ENCODE results near the gene ZSCAN2. TPM values are rescaled to one million over a fixed set of nuclear protein-coding genes. Genes with fewer than 3 reads are reported as not detected.
"Not testable (repeated sequence)": the region's sequence is repeated elsewhere in the genome, so short reads cannot be mapped to it uniquely, and the experiment has no call there.

Gene ZSCAN2
- total RNA-seq, 4 donors from 2014 or later = 1.1 to 55.9 (median 8.1) TPM

GRCh38 chr15:84633311-84634227, 32.8 kb downstream of the ZSCAN2 start:
- no peaks in the 10 kb centered on the region for H3K27me3 ChIP-seq
- H3K36me3 ChIP-seq = peaks cover 0 to 7% (median 2%) of the 10 kb centered on the region in 4 donors
- peak overlapping the region; percentile 90 to 97 (median 94) for H3K27ac ChIP-seq
- 1% methylated on average over 67 of the region's 105 CpGs; no CpG with 5 or more reads in 1 of the 2 donors for WGBS, 2 donors (ENCODE audit: low coverage in 1 of 2)
- peaks cover 18 to 41% (median 27%) of the 10 kb centered on the region in 4 donors for H3K4me1 ChIP-seq
- intact Hi-C loops (cut with DNase I; ENCODE audit: low total_unique reads) (no loop called here), in situ Hi-C loops (cut with MboI; ENCODE audit: low pct_ligation_motif_present in 1 of 4, low pct_unique_long_range_greater_than_20kb in 1 of 4, low sequenced_read_pairs in 3 of 4) (no loop called here)
- peak; percentile 79 for DNase-seq
- peak overlapping the region; percentile 19 to 70 (median 56) for H3K4me3 ChIP-seq
- no peaks in the 10 kb centered on the region for H3K9me3 ChIP-seq
- TF ChIP-seq POLR2A (IDR thresholded peaks at IDR 0.05) (peak; percentile 69), CTCF (IDR thresholded peaks at IDR 0.05) (no peak), EP300 (IDR thresholded peaks at IDR 0.05; ENCODE audit: low read depth) (no peak), POLR2AphosphoS5 (IDR thresholded peaks at IDR 0.05) (peak; percentile 33 to 41 (median 40))

GRCh38 chr15:84634228-84634837, 33.5 kb downstream of the ZSCAN2 start:
- no peak for DNase-seq
- Histone ChIP-seq H3K27me3 (no peaks in the 10 kb centered on the region), H3K9me3 (no peaks in the 10 kb centered on the region), H3K36me3 (peaks cover 0 to 12% (median 2%) of the 10 kb centered on the region in 4 donors), H3K27ac (peak overlapping the region; percentile 90 to 97 (median 94)), H3K4me1 (peaks cover 18 to 41% (median 27%) of the 10 kb centered on the region in 4 donors), H3K4me3 (peak overlapping the region; percentile 19 to 70 (median 56))
- in situ Hi-C loops (cut with MboI; ENCODE audit: low pct_ligation_motif_present in 1 of 4, low pct_unique_long_range_greater_than_20kb in 1 of 4, low sequenced_read_pairs in 3 of 4) = no loop called here
- TF ChIP-seq CTCF (IDR thresholded peaks at IDR 0.05) = no peak
- TF ChIP-seq POLR2A (IDR thresholded peaks at IDR 0.05) = no peak
- TF ChIP-seq EP300 (IDR thresholded peaks at IDR 0.05; ENCODE audit: low read depth) = no peak
- TF ChIP-seq POLR2AphosphoS5 (IDR thresholded peaks at IDR 0.05) = no peak
- intact Hi-C loops (cut with DNase I; ENCODE audit: low total_unique reads) = no loop called here
- 29 to 62% methylated on average over 9 to 23 of the region's 23 CpGs for WGBS, 2 donors (ENCODE audit: low coverage in 1 of 2)

- in situ Hi-C loops (cut with MboI; ENCODE audit: low pct_ligation_motif_present in 1 of 4, low pct_unique_long_range_greater_than_20kb in 1 of 4, low sequenced_read_pairs in 3 of 4) = no loop called here
- 69 to 72% methylated on average over 3 of the region's 3 CpGs for WGBS, 2 donors (ENCODE audit: low coverage in 1 of 2)
- TF ChIP-seq EP300 (IDR thresholded peaks at IDR 0.05; ENCODE audit: low read depth) = no peak
- TF ChIP-seq CTCF (IDR thresholded peaks at IDR 0.05) = no peak
- TF ChIP-seq POLR2AphosphoS5 (IDR thresholded peaks at IDR 0.05) = no peak
- TF ChIP-seq POLR2A (IDR thresholded peaks at IDR 0.05) = no peak
- Histone ChIP-seq H3K4me1 (peaks cover 8 to 20% (median 14%) of the 10 kb centered on the region in 4 donors), H3K9me3 (no peaks in the 10 kb centered on the region), H3K27ac (no peak overlapping the region), H3K4me3 (no peak overlapping the region), H3K36me3 (peaks cover 0 to 41% (median 17%) of the 10 kb centered on the region in 4 donors), H3K27me3 (no peaks in the 10 kb centered on the region)
- intact Hi-C loops (cut with DNase I; ENCODE audit: low total_unique reads) = no loop called here
- no peak for DNase-seq
Measured at GRCh38 chr15:84638103-84638502, 37.3 kb downstream of the ZSCAN2 start.

GRCh38 chr15:84641871-84642270, 41.1 kb downstream of the ZSCAN2 start:
- in situ Hi-C loops (cut with MboI; ENCODE audit: low pct_ligation_motif_present in 1 of 4, low pct_unique_long_range_greater_than_20kb in 1 of 4, low sequenced_read_pairs in 3 of 4); H3K9me3 ChIP-seq; H3K27ac ChIP-seq; H3K27me3 ChIP-seq; H3K4me3 ChIP-seq; DNase-seq; intact Hi-C loops (cut with DNase I; ENCODE audit: low total_unique reads); H3K4me1 ChIP-seq: not testable (repeated sequence)
- H3K36me3 ChIP-seq = peaks cover 0 to 65% (median 31%) of the 10 kb centered on the region in 4 donors
- 93% methylated on average over 9 of the region's 9 CpGs; no CpG with 5 or more reads in 1 of the 2 donors for WGBS, 2 donors (ENCODE audit: low coverage in 1 of 2)

- H3K4me1 ChIP-seq; H3K27me3 ChIP-seq; in situ Hi-C loops (cut with MboI; ENCODE audit: low pct_ligation_motif_present in 1 of 4, low pct_unique_long_range_greater_than_20kb in 1 of 4, low sequenced_read_pairs in 3 of 4); H3K9me3 ChIP-seq; DNase-seq; intact Hi-C loops (cut with DNase I; ENCODE audit: low total_unique reads); H3K4me3 ChIP-seq; H3K27ac ChIP-seq: not testable (repeated sequence)
- WGBS, 2 donors (ENCODE audit: low coverage in 1 of 2) = 68 to 94% methylated on average over 2 of the region's 2 CpGs
- H3K36me3 ChIP-seq = peaks cover 0 to 73% (median 34%) of the 10 kb centered on the region in 4 donors
Measured at GRCh38 chr15:84642640-84643039, 41.8 kb downstream of the ZSCAN2 start.
